OCI-LY1 (cell line): ENCODE results near the gene C22orf31.

Experiments
- CTCF ChIP-seq: fragments of 200-600 bp; sonication (generic), shearing (Covaris generic); IDR thresholded peaks from 2 replicates; pipeline ENCODE4 v1.5.1; 2017; ENCODE audit warnings: mild to moderate bottlenecking, antibody characterized with exemption, low read length, moderate library complexity, mixed read lengths
- EZH2 ChIP-seq: fragments of 200-600 bp; sonication (generic), shearing (Covaris generic); IDR thresholded peaks from 2 replicates; pipeline ENCODE4 v1.8.0; 2017; ENCODE audit warnings: borderline replicate concordance, mixed run types, mild to moderate bottlenecking, antibody characterized with exemption, low read length, moderate library complexity, mixed read lengths

GRCh38 chr22:29060251-29060869 is 1.3 kb downstream of the C22orf31 start:
- TF ChIP-seq CTCF (no peak), EZH2 (no peak)
